DOHH2 (cell line): ENCODE measurements around the gene NLRP1.

Experiments used
- EZH2phosphoT487 ChIP-seq: fragments of 200-600 bp; sonication (generic); IDR thresholded peaks from 2 replicates; pipeline ENCODE4 v1.6.1; 2017; ENCODE audit warnings: borderline replicate concordance, mild to moderate bottlenecking, antibody characterized with exemption, low read length, moderate library complexity, mixed read lengths
- TF ChIP-seq, protein P1 (sequence below): fragments of 200-600 bp; sonication (generic); IDR thresholded peaks from one replicate; pipeline ENCODE4 v1.5.1; 2014; ENCODE audit warnings: antibody characterized with exemption, mild to moderate bottlenecking, low read depth, low read length; ENCODE audit not compliant: poor library complexity, severe bottlenecking

GRCh38 chr17:5530265-5531084 lies 53.8 kb downstream of the NLRP1 start:
- TF ChIP-seq, protein P1, sequence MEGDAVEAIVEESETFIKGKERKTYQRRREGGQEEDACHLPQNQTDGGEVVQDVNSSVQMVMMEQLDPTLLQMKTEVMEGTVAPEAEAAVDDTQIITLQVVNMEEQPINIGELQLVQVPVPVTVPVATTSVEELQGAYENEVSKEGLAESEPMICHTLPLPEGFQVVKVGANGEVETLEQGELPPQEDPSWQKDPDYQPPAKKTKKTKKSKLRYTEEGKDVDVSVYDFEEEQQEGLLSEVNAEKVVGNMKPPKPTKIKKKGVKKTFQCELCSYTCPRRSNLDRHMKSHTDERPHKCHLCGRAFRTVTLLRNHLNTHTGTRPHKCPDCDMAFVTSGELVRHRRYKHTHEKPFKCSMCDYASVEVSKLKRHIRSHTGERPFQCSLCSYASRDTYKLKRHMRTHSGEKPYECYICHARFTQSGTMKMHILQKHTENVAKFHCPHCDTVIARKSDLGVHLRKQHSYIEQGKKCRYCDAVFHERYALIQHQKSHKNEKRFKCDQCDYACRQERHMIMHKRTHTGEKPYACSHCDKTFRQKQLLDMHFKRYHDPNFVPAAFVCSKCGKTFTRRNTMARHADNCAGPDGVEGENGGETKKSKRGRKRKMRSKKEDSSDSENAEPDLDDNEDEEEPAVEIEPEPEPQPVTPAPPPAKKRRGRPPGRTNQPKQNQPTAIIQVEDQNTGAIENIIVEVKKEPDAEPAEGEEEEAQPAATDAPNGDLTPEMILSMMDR: no peak
- no peak for TF ChIP-seq EZH2phosphoT487
